Muscle layer of duodenum (tissue), 2 donors: ENCODE data around the gene SLC25A6.
"Not testable (repeated sequence)": the region's sequence is repeated elsewhere in the genome, so short reads cannot be mapped to it uniquely, and the experiment has no call there.

Experiments
- H3K27ac ChIP-seq: one replicate; pipeline ENCODE4 v1.7.0; 2013; ENCODE audit warnings: mild to moderate bottlenecking, low read length
- H3K27me3 ChIP-seq: one replicate; pipeline ENCODE4 v1.7.0; 2013; ENCODE audit warnings: low read depth, mild to moderate bottlenecking, control low read depth, low read length
- H3K36me3 ChIP-seq, 2 donors: one replicate each; pipeline ENCODE4 v1.7.0; 2013; ENCODE audit warnings: low read length in 2 of 2, control low read depth in 1 of 2, mild to moderate bottlenecking in 1 of 2; ENCODE audit not compliant: insufficient read depth in 2 of 2, control insufficient read depth in 1 of 2
- H3K4me1 ChIP-seq, 2 donors: one replicate each; pipeline ENCODE4 v1.7.0; 2013; ENCODE audit warnings: low read length in 2 of 2, mild to moderate bottlenecking in 2 of 2, control low read depth in 1 of 2, moderate library complexity in 1 of 2; ENCODE audit not compliant: insufficient read depth in 2 of 2, control insufficient read depth in 1 of 2
- H3K4me3 ChIP-seq, 2 donors: one replicate each; pipeline ENCODE4 v1.7.0; 2013; ENCODE audit warnings: low read length in 2 of 2, low read depth in 1 of 2, mild to moderate bottlenecking in 1 of 2
- H3K9me3 ChIP-seq, 2 donors: one replicate each; pipeline ENCODE4 v1.7.0; 2013; ENCODE audit warnings: low read length in 2 of 2, control low read depth in 1 of 2, mild to moderate bottlenecking in 1 of 2; ENCODE audit not compliant: control insufficient read depth in 1 of 2
- donor health status: healthy.

Gene SLC25A6

GRCh38 chrX:1360171-1360570, 31.7 kb downstream of the SLC25A6 start:
- Histone ChIP-seq H3K9me3 (peaks cover 0 to 4% of the 10 kb centered on the region in 2 donors), H3K4me1 (peaks cover 0 to 3% of the 10 kb centered on the region in 2 donors), H3K27me3 (no peaks in the 10 kb centered on the region), H3K36me3 (peaks cover 0 to 24% of the 10 kb centered on the region in 2 donors), H3K27ac (no peak overlapping the region), H3K4me3 (no peak overlapping the region)

GRCh38 chrX:1359477-1359873, 32.4 kb downstream of the SLC25A6 start:
- Histone ChIP-seq H3K9me3 (peaks cover 0 to 4% of the 10 kb centered on the region in 2 donors), H3K27me3 (no peaks in the 10 kb centered on the region), H3K4me3 (no peak overlapping the region), H3K27ac (no peak overlapping the region), H3K36me3 (peaks cover 0 to 24% of the 10 kb centered on the region in 2 donors), H3K4me1 (peaks cover 0 to 3% of the 10 kb centered on the region in 2 donors)

GRCh38 chrX:1358793-1359476, 33.0 kb downstream of the SLC25A6 start:
- H3K4me1 ChIP-seq: peaks cover 0 to 3% of the 10 kb centered on the region in 2 donors
- H3K4me3 ChIP-seq: no peak overlapping the region
- no peaks in the 10 kb centered on the region for H3K27me3 ChIP-seq
- peaks cover 0 to 24% of the 10 kb centered on the region in 2 donors for H3K36me3 ChIP-seq
- peaks cover 0 to 4% of the 10 kb centered on the region in 2 donors for H3K9me3 ChIP-seq
- H3K27ac ChIP-seq: no peak overlapping the region

- Histone ChIP-seq H3K4me1 (peaks cover 0 to 3% of the 10 kb centered on the region in 2 donors), H3K36me3 (peaks cover 0 to 24% of the 10 kb centered on the region in 2 donors), H3K27me3 (no peaks in the 10 kb centered on the region), H3K4me3 (no peak overlapping the region), H3K27ac (no peak overlapping the region), H3K9me3 (peaks cover 0 to 4% of the 10 kb centered on the region in 2 donors)
Measured at GRCh38 chrX:1357993-1358392, 33.9 kb downstream of the SLC25A6 start.

- H3K4me3 ChIP-seq: no peak overlapping the region
- H3K27ac ChIP-seq: no peak overlapping the region
- H3K4me1 ChIP-seq: peaks cover 0 to 3% of the 10 kb centered on the region in 2 donors
- peaks cover 0 to 16% of the 10 kb centered on the region in 2 donors for H3K36me3 ChIP-seq
- no peaks in the 10 kb centered on the region for H3K27me3 ChIP-seq
- peaks cover 0 to 4% of the 10 kb centered on the region in 2 donors for H3K9me3 ChIP-seq
Measured at GRCh38 chrX:1355131-1356046, 36.5 kb downstream of the SLC25A6 start.

GRCh38 chrX:1354036-1355019, 37.6 kb downstream of the SLC25A6 start:
- Histone ChIP-seq H3K27ac (no peak overlapping the region), H3K36me3 (peaks cover 0 to 12% of the 10 kb centered on the region in 2 donors), H3K27me3 (no peaks in the 10 kb centered on the region), H3K4me1 (peaks cover 0 to 3% of the 10 kb centered on the region in 2 donors), H3K9me3 (peaks cover 0 to 4% of the 10 kb centered on the region in 2 donors), H3K4me3 (no peak overlapping the region)

- H3K4me3 ChIP-seq: no peak overlapping the region
- H3K27ac ChIP-seq: no peak overlapping the region
- no peaks in the 10 kb centered on the region for H3K9me3 ChIP-seq
- H3K4me1 ChIP-seq: peaks cover 0 to 3% of the 10 kb centered on the region in 2 donors
- no peaks in the 10 kb centered on the region for H3K27me3 ChIP-seq
- H3K36me3 ChIP-seq: no peaks in the 10 kb centered on the region
Measured at GRCh38 chrX:1351981-1352714, 39.8 kb downstream of the SLC25A6 start.

- not testable (repeated sequence) for H3K4me3 ChIP-seq, H3K27me3 ChIP-seq, H3K36me3 ChIP-seq, H3K27ac ChIP-seq, H3K4me1 ChIP-seq, H3K9me3 ChIP-seq
Measured at GRCh38 chrX:1349606-1350005, 42.3 kb downstream of the SLC25A6 start.

- Histone ChIP-seq H3K4me1 (no peaks in the 10 kb centered on the region), H3K9me3 (peaks cover 0 to 4% of the 10 kb centered on the region in 2 donors), H3K4me3 (no peak overlapping the region), H3K27me3 (no peaks in the 10 kb centered on the region), H3K27ac (no peak overlapping the region), H3K36me3 (no peaks in the 10 kb centered on the region)
Measured at GRCh38 chrX:1341545-1342184, 50.2 kb downstream of the SLC25A6 start.
